Natural killer cell (primary cell): ENCODE results near the gene RASA2. TPM values are rescaled to one million over a fixed set of nuclear protein-coding genes. Genes with fewer than 3 reads are reported as not detected.

Experiments
- ATAC-seq, 3 donors: fragments of 150-1000 bp in 2 of 3; fragments of 200-7000 bp in 1 of 3; cut with Tn5 transposase; 1 replicate in 1 of 3; 2 replicates in 2 of 3; pipeline ENCODE4 v1.10.0; 2021; ENCODE audit warnings: mild to moderate bottlenecking in 2 of 3, moderate library complexity in 2 of 3
- DNase-seq, 2 donors: peaks; one replicate each; pipeline versions ENCODE4 v3.0.0 to v3.0.0-alpha.2; 2013 to 2021; ENCODE audit warnings: mixed read lengths in 1 of 2
- H3K27ac ChIP-seq: one replicate; pipeline ENCODE4 v1.5.1; 2013; ENCODE audit warnings: mild to moderate bottlenecking, low read length
- H3K27me3 ChIP-seq: one replicate; pipeline ENCODE4 v1.6.1; 2013; ENCODE audit warnings: low read length; ENCODE audit not compliant: control insufficient read depth, insufficient read depth
- H3K36me3 ChIP-seq: one replicate; pipeline ENCODE4 v1.6.1; 2013; ENCODE audit warnings: low read length; ENCODE audit not compliant: control insufficient read depth, insufficient read depth
- H3K4me1 ChIP-seq: one replicate; pipeline ENCODE4 v1.6.1; 2013; ENCODE audit warnings: low read length; ENCODE audit not compliant: control insufficient read depth, insufficient read depth
- H3K4me3 ChIP-seq: one replicate; pipeline ENCODE4 v1.5.1; 2013; ENCODE audit warnings: low read length
- H3K9me3 ChIP-seq: one replicate; pipeline ENCODE4 v1.6.1; 2013; ENCODE audit warnings: low read length; ENCODE audit not compliant: control insufficient read depth, insufficient read depth
- H3K27ac Mint-ChIP-seq, 2 donors: one replicate each; pipeline ENCODE4 v1.8.0; 2022; ENCODE audit warnings: mild to moderate bottlenecking in 2 of 2, mixed read lengths in 2 of 2, moderate library complexity in 1 of 2
- H3K27me3 Mint-ChIP-seq, 2 donors: one replicate each; pipeline ENCODE4 v1.8.0; 2022; ENCODE audit warnings: low read depth in 2 of 2, mixed read lengths in 2 of 2
- H3K36me3 Mint-ChIP-seq: one replicate; pipeline ENCODE4 v1.8.0; 2022; ENCODE audit warnings: mixed read lengths
- H3K4me1 Mint-ChIP-seq, 2 donors: one replicate each; pipeline ENCODE4 v1.8.0; 2022; ENCODE audit warnings: mixed read lengths in 2 of 2
- H3K4me3 Mint-ChIP-seq: one replicate; pipeline ENCODE4 v1.8.0; 2022; ENCODE audit warnings: mild to moderate bottlenecking, moderate library complexity, mixed read lengths
- H3K9me3 Mint-ChIP-seq, 2 donors: one replicate each; pipeline ENCODE4 v1.8.0; 2022; ENCODE audit warnings: mixed read lengths in 2 of 2
- CTCF ChIP-seq: fragments of 200-600 bp; IDR thresholded peaks from one replicate; pipeline ENCODE4 v1.8.0; 2022; ENCODE audit warnings: antibody characterized with exemption
- WGBS: methylation state at CpG from one replicate; pipeline ENCODE4 v1.1.7; 2013; ENCODE audit warnings: missing lambda C conversion rate; ENCODE audit not compliant: insufficient coverage; 5-methylcytosine and 5-hydroxymethylcytosine counted together
- intact Hi-C: fragments of 100-400 bp; cut with micrococcal nuclease; formaldehyde crosslinking; loops from one replicate; pipeline ENCODE4 v1.14.2; 2022
- total RNA-seq, 4 donors: library from RNA; stranded (reverse); fragments of 120-200 nt in 1 of 4; gene quantifications; one replicate each; pipeline versions ENCODE4 v1.2.3 to v1.2.4, GENCODE V29; 2013 to 2022

RASA2 gene
- total RNA-seq, 3 donors from 2014 or later (not counting 1 experiment from before 2014, with no cell fraction given), result 93.9 to 99.4 (median 97.0) TPM

- intact Hi-C loops, result no loop called here
- peaks cover 8 to 27% of the 10 kb centered on the region in 2 donors for H3K4me1 Mint-ChIP-seq
- peak overlapping the region; percentile 29 to 47 for H3K27ac Mint-ChIP-seq
- WGBS, result 97% methylated on average over 1 of the region's 2 CpGs
- no peak overlapping the region for H3K4me3 Mint-ChIP-seq
- H3K36me3 ChIP-seq, result peaks cover 61% of the 10 kb centered on the region
- no peak for DNase-seq
- TF ChIP-seq CTCF, result no peak
- ATAC-seq, result no peak
- no peaks in the 10 kb centered on the region for H3K27me3 ChIP-seq
- H3K36me3 Mint-ChIP-seq, result peaks cover 18% of the 10 kb centered on the region
- H3K4me3 ChIP-seq, result no peak overlapping the region
- H3K27ac ChIP-seq, result no peak overlapping the region
- no peaks in the 10 kb centered on the region for H3K9me3 Mint-ChIP-seq
- peaks cover 4% of the 10 kb centered on the region for H3K9me3 ChIP-seq
- H3K27me3 Mint-ChIP-seq, result no peaks in the 10 kb centered on the region
- no peaks in the 10 kb centered on the region for H3K4me1 ChIP-seq
These were observed 119.1 kb downstream of the RASA2 start for GRCh38 chr3:141605883-141606282.

GRCh38 chr3:141608438-141608837 is 121.6 kb downstream of the RASA2 start:
- Histone ChIP-seq H3K36me3 (peaks cover 74% of the 10 kb centered on the region), H3K4me1 (no peaks in the 10 kb centered on the region), H3K4me3 (no peak overlapping the region), H3K27me3 (no peaks in the 10 kb centered on the region), H3K27ac (no peak overlapping the region), H3K9me3 (no peaks in the 10 kb centered on the region)
- Mint-ChIP-seq H3K4me1 (peaks cover 8 to 27% of the 10 kb centered on the region in 2 donors), H3K9me3 (no peaks in the 10 kb centered on the region), H3K27ac (peak overlapping the region; percentile 18 to 23), H3K27me3 (no peaks in the 10 kb centered on the region), H3K4me3 (no peak overlapping the region), H3K36me3 (peaks cover 18% of the 10 kb centered on the region)
- intact Hi-C loops, result no loop called here
- TF ChIP-seq CTCF, result no peak
- DNase-seq (no peak), ATAC-seq (no peak)
- WGBS, result 83% methylated on average over 6 of the region's 6 CpGs

GRCh38 chr3:141610939-141611338 is 124.1 kb downstream of the RASA2 start:
- Mint-ChIP-seq H3K36me3 (peaks cover 18% of the 10 kb centered on the region), H3K27me3 (no peaks in the 10 kb centered on the region), H3K27ac (peak overlapping the region; percentile 31 to 77), H3K4me3 (no peak overlapping the region), H3K9me3 (no peaks in the 10 kb centered on the region), H3K4me1 (peaks cover 5 to 10% of the 10 kb centered on the region in 2 donors)
- no peak for ATAC-seq
- TF ChIP-seq CTCF, result no peak
- Histone ChIP-seq H3K4me3 (no peak overlapping the region), H3K27ac (no peak overlapping the region), H3K9me3 (no peaks in the 10 kb centered on the region), H3K4me1 (no peaks in the 10 kb centered on the region), H3K27me3 (no peaks in the 10 kb centered on the region), H3K36me3 (peaks cover 67% of the 10 kb centered on the region)
- 90% methylated on average over 1 of the region's 1 CpG for WGBS
- DNase-seq, result no peak
- intact Hi-C loops, result no loop called here
